Activated naive CD8-positive, alpha-beta T cell treated with anti-CD3 and anti-CD28 coated beads for 36 hours (primary cell): ENCODE results near the gene TTLL4. TPM values are rescaled to one million over a fixed set of nuclear protein-coding genes. Genes with fewer than 3 reads are reported as not detected.

Source experiments
- DNase-seq: peaks from one replicate; pipeline ENCODE4 v3.0.0; 2021
- H3K27ac Mint-ChIP-seq: one replicate; pipeline ENCODE4 v1.8.0; 2022; ENCODE audit warnings: mild to moderate bottlenecking, moderate library complexity, mixed read lengths
- H3K27me3 Mint-ChIP-seq: one replicate; pipeline ENCODE4 v1.8.0; 2022; ENCODE audit warnings: mild to moderate bottlenecking, mixed read lengths
- H3K36me3 Mint-ChIP-seq: one replicate; pipeline ENCODE4 v1.8.0; 2021; ENCODE audit warnings: mild to moderate bottlenecking, mixed read lengths
- H3K4me1 Mint-ChIP-seq: one replicate; pipeline ENCODE4 v1.8.0; 2021; ENCODE audit warnings: mixed read lengths
- H3K4me3 Mint-ChIP-seq: one replicate; pipeline ENCODE4 v1.8.0; 2022; ENCODE audit warnings: mild to moderate bottlenecking, moderate library complexity, mixed read lengths
- H3K9me3 Mint-ChIP-seq: one replicate; pipeline ENCODE4 v1.8.0; 2022; ENCODE audit warnings: mixed read lengths
- total RNA-seq, 2 experiments: library from RNA; stranded (reverse); gene quantifications; one replicate each; pipeline ENCODE4 v1.2.3, GENCODE V29; 2021

The TTLL4 gene
- total RNA-seq, 2 experiments from 2014 or later = 34.2 to 36.7 TPM

- Mint-ChIP-seq H3K36me3 (peaks cover 21% of the 10 kb centered on the region), H3K27me3 (peaks cover 69% of the 10 kb centered on the region), H3K4me3 (no peak overlapping the region), H3K27ac (no peak overlapping the region), H3K4me1 (peaks cover 1% of the 10 kb centered on the region), H3K9me3 (peaks cover 10% of the 10 kb centered on the region)
- no peak for DNase-seq
Measured at GRCh38 chr2:218780851-218781690, 70.4 kb downstream of the TTLL4 start.

GRCh38 chr2:218781691-218782527 is 71.3 kb downstream of the TTLL4 start, which contains the start of gene CYP27A1:
TSS of gene CYP27A1 (plus strand) at chr2:218782147. CDS start at chr2:218782183, 36 bp downstream.
- no peak within 1 kb of the TSS for H3K27ac Mint-ChIP-seq
- no peak for DNase-seq
- H3K27me3 Mint-ChIP-seq = peaks cover 70% of the 10 kb centered on the region
- H3K36me3 Mint-ChIP-seq = peaks cover 15% of the 10 kb centered on the region
- peaks cover 1% of the 10 kb centered on the region for H3K4me1 Mint-ChIP-seq
- peaks cover 8% of the 10 kb centered on the region for H3K9me3 Mint-ChIP-seq
- H3K4me3 Mint-ChIP-seq = no peak within 1 kb of the TSS

GRCh38 chr2:218782528-218782844 is 71.9 kb downstream of the TTLL4 start:
- Mint-ChIP-seq H3K36me3 (peaks cover 9% of the 10 kb centered on the region), H3K27me3 (peaks cover 70% of the 10 kb centered on the region), H3K27ac (no peak overlapping the region), H3K4me1 (peaks cover 1% of the 10 kb centered on the region), H3K9me3 (peaks cover 3% of the 10 kb centered on the region), H3K4me3 (no peak overlapping the region)
- DNase-seq = no peak

- DNase-seq = no peak
- H3K4me3 Mint-ChIP-seq = no peak overlapping the region
- H3K9me3 Mint-ChIP-seq = no peaks in the 10 kb centered on the region
- H3K4me1 Mint-ChIP-seq = peaks cover 1% of the 10 kb centered on the region
- peaks cover 69% of the 10 kb centered on the region for H3K27me3 Mint-ChIP-seq
- no peak overlapping the region for H3K27ac Mint-ChIP-seq
- peaks cover 4% of the 10 kb centered on the region for H3K36me3 Mint-ChIP-seq
Measured at GRCh38 chr2:218783688-218784087, 73.1 kb downstream of the TTLL4 start.

- Mint-ChIP-seq H3K36me3 (no peaks in the 10 kb centered on the region), H3K4me3 (no peak overlapping the region), H3K9me3 (no peaks in the 10 kb centered on the region), H3K4me1 (peaks cover 1% of the 10 kb centered on the region), H3K27me3 (peaks cover 56% of the 10 kb centered on the region), H3K27ac (no peak overlapping the region)
- DNase-seq = no peak
Measured at GRCh38 chr2:218785103-218785502, 74.5 kb downstream of the TTLL4 start.

GRCh38 chr2:218786133-218786532 is 75.5 kb downstream of the TTLL4 start:
- Mint-ChIP-seq H3K9me3 (no peaks in the 10 kb centered on the region), H3K27me3 (peaks cover 47% of the 10 kb centered on the region), H3K27ac (no peak overlapping the region), H3K4me1 (peaks cover 1% of the 10 kb centered on the region), H3K4me3 (no peak overlapping the region), H3K36me3 (no peaks in the 10 kb centered on the region)
- no peak for DNase-seq

- Mint-ChIP-seq H3K27me3 (peaks cover 29% of the 10 kb centered on the region), H3K9me3 (no peaks in the 10 kb centered on the region), H3K4me1 (no peaks in the 10 kb centered on the region), H3K27ac (no peak overlapping the region), H3K36me3 (no peaks in the 10 kb centered on the region), H3K4me3 (no peak overlapping the region)
- no peak for DNase-seq
Measured at GRCh38 chr2:218788529-218789255, 78.1 kb downstream of the TTLL4 start.

GRCh38 chr2:218792433-218792832 is 81.8 kb downstream of the TTLL4 start:
- H3K36me3 Mint-ChIP-seq = no peaks in the 10 kb centered on the region
- no peak for DNase-seq
- H3K9me3 Mint-ChIP-seq = no peaks in the 10 kb centered on the region
- no peak overlapping the region for H3K4me3 Mint-ChIP-seq
- peaks cover 21% of the 10 kb centered on the region for H3K27me3 Mint-ChIP-seq
- no peaks in the 10 kb centered on the region for H3K4me1 Mint-ChIP-seq
- H3K27ac Mint-ChIP-seq = no peak overlapping the region

GRCh38 chr2:218796691-218797090 is 86.1 kb downstream of the TTLL4 start:
- no peak for DNase-seq
- H3K4me3 Mint-ChIP-seq = no peak overlapping the region
- no peaks in the 10 kb centered on the region for H3K4me1 Mint-ChIP-seq
- H3K9me3 Mint-ChIP-seq = no peaks in the 10 kb centered on the region
- H3K27me3 Mint-ChIP-seq = peaks cover 34% of the 10 kb centered on the region
- no peak overlapping the region for H3K27ac Mint-ChIP-seq
- H3K36me3 Mint-ChIP-seq = no peaks in the 10 kb centered on the region

- H3K27me3 Mint-ChIP-seq = peaks cover 39% of the 10 kb centered on the region
- peaks cover 2% of the 10 kb centered on the region for H3K4me1 Mint-ChIP-seq
- no peak overlapping the region for H3K27ac Mint-ChIP-seq
- H3K36me3 Mint-ChIP-seq = no peaks in the 10 kb centered on the region
- H3K4me3 Mint-ChIP-seq = no peak overlapping the region
- no peak for DNase-seq
- H3K9me3 Mint-ChIP-seq = no peaks in the 10 kb centered on the region
Measured at GRCh38 chr2:218798767-218799504, 88.3 kb downstream of the TTLL4 start.

GRCh38 chr2:218799990-218800389 is 89.4 kb downstream of the TTLL4 start:
- DNase-seq = no peak
- Mint-ChIP-seq H3K36me3 (no peaks in the 10 kb centered on the region), H3K27ac (no peak overlapping the region), H3K4me1 (peaks cover 2% of the 10 kb centered on the region), H3K4me3 (no peak overlapping the region), H3K27me3 (peaks cover 41% of the 10 kb centered on the region), H3K9me3 (peaks cover 8% of the 10 kb centered on the region)

GRCh38 chr2:218802386-218802994 is 91.9 kb downstream of the TTLL4 start:
- no peak overlapping the region for H3K4me3 Mint-ChIP-seq
- H3K36me3 Mint-ChIP-seq = no peaks in the 10 kb centered on the region
- no peak overlapping the region for H3K27ac Mint-ChIP-seq
- peaks cover 10% of the 10 kb centered on the region for H3K9me3 Mint-ChIP-seq
- peaks cover 7% of the 10 kb centered on the region for H3K4me1 Mint-ChIP-seq
- peaks cover 47% of the 10 kb centered on the region for H3K27me3 Mint-ChIP-seq
- DNase-seq = no peak

GRCh38 chr2:218804817-218805216 is 94.2 kb downstream of the TTLL4 start:
- H3K4me3 Mint-ChIP-seq = no peak overlapping the region
- H3K27me3 Mint-ChIP-seq = peaks cover 45% of the 10 kb centered on the region
- peaks cover 7% of the 10 kb centered on the region for H3K4me1 Mint-ChIP-seq
- DNase-seq = no peak
- H3K9me3 Mint-ChIP-seq = peaks cover 10% of the 10 kb centered on the region
- no peaks in the 10 kb centered on the region for H3K36me3 Mint-ChIP-seq
- H3K27ac Mint-ChIP-seq = no peak overlapping the region
